SU-DHL-6 (cell line): ENCODE measurements around the gene DUSP3.

Experiments
- H2AFZ ChIP-seq: fragments of 200-600 bp; sonication (generic); 2 replicates; pipeline ENCODE4 v1.6.1; 2014; ENCODE audit warnings: low read depth, mild to moderate bottlenecking, moderate library complexity, mixed read lengths, antibody characterized with exemption, low read length; ENCODE audit not compliant: severe bottlenecking
- H3F3A ChIP-seq: fragments of 200-600 bp; shearing (Covaris generic); 2 replicates; pipeline ENCODE4 v1.6.0; 2016; ENCODE audit warnings: antibody characterized with exemption, mild to moderate bottlenecking; ENCODE audit not compliant: insufficient read depth
- H3K27ac ChIP-seq: fragments of 200-600 bp; sonication (generic); 2 replicates; pipeline ENCODE4 v1.5.1; 2016; ENCODE audit warnings: low read depth, mild to moderate bottlenecking, low read length, moderate library complexity, mixed read lengths
- H3K27me3 ChIP-seq: fragments of 200-600 bp; sonication (generic), shearing (Covaris generic); 2 replicates; pipeline ENCODE4 v1.6.0; 2014; ENCODE audit warnings: mild to moderate bottlenecking, low read length
- H3K36me3 ChIP-seq: fragments of 200-600 bp; sonication (generic); 2 replicates; pipeline ENCODE4 v1.6.1; 2014; ENCODE audit warnings: mild to moderate bottlenecking, low read length, mixed read lengths
- H3K4me2 ChIP-seq: fragments of 300-600, 200-600 bp; shearing (Covaris generic), sonication (generic); 2 replicates; pipeline ENCODE4 v1.6.0; 2014; ENCODE audit warnings: low read length, low read depth, mild to moderate bottlenecking; ENCODE audit not compliant: poor library complexity, severe bottlenecking
- H3K4me3 ChIP-seq: fragments of 200-600 bp; sonication (generic); 2 replicates; pipeline ENCODE4 v1.5.1; 2014; ENCODE audit warnings: antibody characterized with exemption, low read length, mild to moderate bottlenecking, mixed read lengths; ENCODE audit not compliant: insufficient read depth, poor library complexity, severe bottlenecking
- H3K79me2 ChIP-seq: fragments of 200-600 bp; sonication (generic); 2 replicates; pipeline ENCODE4 v1.6.1; 2014; ENCODE audit warnings: mild to moderate bottlenecking, low read length, moderate library complexity; ENCODE audit not compliant: insufficient read depth
- H3K9ac ChIP-seq: fragments of 200-600 bp; sonication (generic); 2 replicates; pipeline ENCODE4 v1.7.0; 2014; ENCODE audit warnings: mild to moderate bottlenecking, low read length
- H3K9me2 ChIP-seq: fragments of 200-600 bp; sonication (generic); replicated peaks from 2 replicates; pipeline ENCODE4 v1.6.1; 2014; ENCODE audit warnings: low read length; ENCODE audit not compliant: insufficient read depth
- H3K9me3 ChIP-seq: fragments of 200-600 bp; sonication (generic); 2 replicates; pipeline ENCODE4 v1.6.1; 2014; ENCODE audit warnings: low read length, mixed read lengths; ENCODE audit not compliant: insufficient read depth
- H4K20me1 ChIP-seq: fragments of 200-600 bp; sonication (generic); 2 replicates; pipeline ENCODE4 v1.6.1; 2014; ENCODE audit warnings: low read depth, mild to moderate bottlenecking, antibody characterized with exemption, low read length, moderate library complexity, mixed read lengths
- EZH2phosphoT487 ChIP-seq: fragments of 200-600 bp; sonication (generic), shearing (Covaris generic); conservative IDR thresholded peaks from 2 replicates; pipeline ENCODE4 v1.6.1; 2018; ENCODE audit warnings: mild to moderate bottlenecking, antibody characterized with exemption, low read length, moderate library complexity, mixed read lengths
- TF ChIP-seq, protein P1 (sequence below): fragments of 200-600 bp; sonication (generic); IDR thresholded peaks from one replicate; pipeline ENCODE4 v1.5.1; 2017; ENCODE audit warnings: antibody characterized with exemption, mild to moderate bottlenecking, low read length, moderate library complexity; ENCODE audit not compliant: insufficient read depth, poor library complexity, severe bottlenecking

The DUSP3 gene

DNA sequence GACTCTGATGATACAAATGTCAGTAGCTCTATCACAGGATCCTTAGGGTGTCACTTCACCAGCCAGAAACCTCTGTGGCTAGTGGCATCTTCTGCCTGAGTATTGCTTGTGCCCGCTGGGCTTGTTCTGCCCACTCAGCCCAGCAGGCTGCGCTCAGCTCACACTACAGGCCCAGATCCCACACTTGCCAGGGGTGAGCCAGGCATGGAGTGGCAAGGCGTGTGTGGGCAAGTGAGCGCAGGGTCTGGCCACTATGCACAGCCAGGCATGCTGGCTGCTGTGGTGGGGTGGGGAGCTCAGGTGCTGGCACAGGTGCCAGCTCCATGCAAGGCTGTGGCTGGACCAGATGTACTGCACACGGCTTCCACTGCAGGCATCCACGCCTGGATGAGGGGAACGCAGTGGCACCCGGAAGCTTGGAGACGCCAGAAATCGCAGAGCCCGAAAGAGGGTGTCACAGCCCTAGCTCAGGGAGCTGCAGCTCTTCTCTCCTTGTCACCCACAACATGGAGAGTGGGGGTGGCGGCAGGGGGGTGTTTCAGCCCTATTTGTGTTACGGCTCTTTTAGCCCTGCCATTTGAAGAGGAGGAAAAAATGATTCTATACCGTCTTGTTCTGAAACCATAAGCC, 11.6 kb upstream of the DUSP3 start:
- Histone ChIP-seq H3K27me3 (no peaks in the 10 kb centered on the region), H3K9me2 (no peaks in the 10 kb centered on the region), H3K36me3 (no peaks in the 10 kb centered on the region), H4K20me1 (no peaks in the 10 kb centered on the region), H3K4me2 (no peak overlapping the region), H3K27ac (no peak overlapping the region), H3F3A (no peaks in the 10 kb centered on the region), H3K79me2 (no peaks in the 10 kb centered on the region), H3K9ac (no peak overlapping the region), H3K9me3 (no peaks in the 10 kb centered on the region), H2AFZ (no peak overlapping the region), H3K4me3 (no peak overlapping the region)
- TF ChIP-seq, protein P1, sequence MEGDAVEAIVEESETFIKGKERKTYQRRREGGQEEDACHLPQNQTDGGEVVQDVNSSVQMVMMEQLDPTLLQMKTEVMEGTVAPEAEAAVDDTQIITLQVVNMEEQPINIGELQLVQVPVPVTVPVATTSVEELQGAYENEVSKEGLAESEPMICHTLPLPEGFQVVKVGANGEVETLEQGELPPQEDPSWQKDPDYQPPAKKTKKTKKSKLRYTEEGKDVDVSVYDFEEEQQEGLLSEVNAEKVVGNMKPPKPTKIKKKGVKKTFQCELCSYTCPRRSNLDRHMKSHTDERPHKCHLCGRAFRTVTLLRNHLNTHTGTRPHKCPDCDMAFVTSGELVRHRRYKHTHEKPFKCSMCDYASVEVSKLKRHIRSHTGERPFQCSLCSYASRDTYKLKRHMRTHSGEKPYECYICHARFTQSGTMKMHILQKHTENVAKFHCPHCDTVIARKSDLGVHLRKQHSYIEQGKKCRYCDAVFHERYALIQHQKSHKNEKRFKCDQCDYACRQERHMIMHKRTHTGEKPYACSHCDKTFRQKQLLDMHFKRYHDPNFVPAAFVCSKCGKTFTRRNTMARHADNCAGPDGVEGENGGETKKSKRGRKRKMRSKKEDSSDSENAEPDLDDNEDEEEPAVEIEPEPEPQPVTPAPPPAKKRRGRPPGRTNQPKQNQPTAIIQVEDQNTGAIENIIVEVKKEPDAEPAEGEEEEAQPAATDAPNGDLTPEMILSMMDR = no peak
- no peak for TF ChIP-seq EZH2phosphoT487

DNA sequence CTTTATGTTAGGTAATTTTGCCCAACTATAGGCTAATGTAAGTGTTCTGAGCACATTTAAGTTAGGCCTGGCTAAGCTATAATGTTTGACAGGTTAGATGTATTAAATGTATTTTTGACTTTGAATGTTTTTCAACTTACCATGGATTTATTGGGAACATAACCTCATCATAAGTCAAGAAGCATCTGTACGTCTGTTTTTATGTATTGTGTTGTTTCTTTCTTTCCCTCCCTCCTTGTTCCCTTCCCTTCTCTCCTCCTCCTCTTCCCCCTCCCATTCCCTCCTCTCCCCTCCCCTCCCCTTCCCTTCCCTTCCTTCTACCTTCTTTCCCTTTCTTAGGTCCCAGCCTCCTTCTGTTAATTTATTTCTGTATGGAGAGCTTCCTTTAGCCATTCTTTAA, 10.7 kb upstream of the DUSP3 start:
- TF ChIP-seq, protein P1 = no peak
- no peak for TF ChIP-seq EZH2phosphoT487
- Histone ChIP-seq H3K4me3 (no peak overlapping the region), H3K4me2 (no peak overlapping the region), H3K9ac (no peak overlapping the region), H3K79me2 (no peaks in the 10 kb centered on the region), H3K27me3 (no peaks in the 10 kb centered on the region), H3K27ac (no peak overlapping the region), H3F3A (no peaks in the 10 kb centered on the region), H3K9me2 (no peaks in the 10 kb centered on the region), H4K20me1 (no peaks in the 10 kb centered on the region), H3K36me3 (no peaks in the 10 kb centered on the region), H3K9me3 (no peaks in the 10 kb centered on the region), H2AFZ (no peak overlapping the region)

DNA sequence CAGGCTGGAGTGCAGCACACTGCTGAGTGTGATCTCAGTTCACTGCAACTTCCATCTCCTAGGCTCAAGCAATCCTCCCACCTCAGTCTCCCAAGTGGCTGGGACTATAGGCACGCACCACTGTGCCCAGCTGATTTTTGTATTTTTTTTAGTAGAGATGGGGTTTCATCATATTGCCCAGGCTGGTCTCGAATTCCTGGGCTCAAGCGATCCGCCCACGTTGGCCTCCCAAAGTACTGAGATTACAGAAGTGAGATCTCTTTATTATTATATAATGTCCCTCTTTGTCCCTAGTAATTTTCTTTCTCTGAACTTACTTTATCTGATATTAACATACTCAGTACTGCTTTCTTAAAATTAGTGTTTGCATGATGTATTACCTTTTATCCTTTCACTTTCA, 9.8 kb upstream of the DUSP3 start:
- H3K9me2 ChIP-seq = no peaks in the 10 kb centered on the region
- H4K20me1 ChIP-seq = no peaks in the 10 kb centered on the region

More for the DNA sequence above, 9.8 kb upstream of the DUSP3 start:
- Histone ChIP-seq H3K9ac (no peak overlapping the region), H3K27ac (no peak overlapping the region), H2AFZ (no peak overlapping the region), H3K79me2 (no peaks in the 10 kb centered on the region), H3K4me2 (no peak overlapping the region), H3K36me3 (no peaks in the 10 kb centered on the region), H3K4me3 (no peak overlapping the region), H3F3A (no peaks in the 10 kb centered on the region), H3K9me3 (no peaks in the 10 kb centered on the region), H3K27me3 (no peaks in the 10 kb centered on the region)
- TF ChIP-seq, protein P1 = no peak
- no peak for TF ChIP-seq EZH2phosphoT487
